HG03064 (cell line): ENCODE measurements around the gene PMPCB.
"Not testable (repeated sequence)": the region's sequence is repeated elsewhere in the genome, so short reads cannot be mapped to it uniquely, and the experiment has no call there.

Source experiments
- ATAC-seq: cut with Tn5 transposase; IDR thresholded peaks from one replicate; pipeline ENCODE4 v1.9.1; 2021; ENCODE audit warnings: low read depth; ENCODE audit not compliant: unreplicated experiment

Gene PMPCB, protein sequence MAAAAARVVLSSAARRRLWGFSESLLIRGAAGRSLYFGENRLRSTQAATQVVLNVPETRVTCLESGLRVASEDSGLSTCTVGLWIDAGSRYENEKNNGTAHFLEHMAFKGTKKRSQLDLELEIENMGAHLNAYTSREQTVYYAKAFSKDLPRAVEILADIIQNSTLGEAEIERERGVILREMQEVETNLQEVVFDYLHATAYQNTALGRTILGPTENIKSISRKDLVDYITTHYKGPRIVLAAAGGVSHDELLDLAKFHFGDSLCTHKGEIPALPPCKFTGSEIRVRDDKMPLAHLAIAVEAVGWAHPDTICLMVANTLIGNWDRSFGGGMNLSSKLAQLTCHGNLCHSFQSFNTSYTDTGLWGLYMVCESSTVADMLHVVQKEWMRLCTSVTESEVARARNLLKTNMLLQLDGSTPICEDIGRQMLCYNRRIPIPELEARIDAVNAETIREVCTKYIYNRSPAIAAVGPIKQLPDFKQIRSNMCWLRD

DNA sequence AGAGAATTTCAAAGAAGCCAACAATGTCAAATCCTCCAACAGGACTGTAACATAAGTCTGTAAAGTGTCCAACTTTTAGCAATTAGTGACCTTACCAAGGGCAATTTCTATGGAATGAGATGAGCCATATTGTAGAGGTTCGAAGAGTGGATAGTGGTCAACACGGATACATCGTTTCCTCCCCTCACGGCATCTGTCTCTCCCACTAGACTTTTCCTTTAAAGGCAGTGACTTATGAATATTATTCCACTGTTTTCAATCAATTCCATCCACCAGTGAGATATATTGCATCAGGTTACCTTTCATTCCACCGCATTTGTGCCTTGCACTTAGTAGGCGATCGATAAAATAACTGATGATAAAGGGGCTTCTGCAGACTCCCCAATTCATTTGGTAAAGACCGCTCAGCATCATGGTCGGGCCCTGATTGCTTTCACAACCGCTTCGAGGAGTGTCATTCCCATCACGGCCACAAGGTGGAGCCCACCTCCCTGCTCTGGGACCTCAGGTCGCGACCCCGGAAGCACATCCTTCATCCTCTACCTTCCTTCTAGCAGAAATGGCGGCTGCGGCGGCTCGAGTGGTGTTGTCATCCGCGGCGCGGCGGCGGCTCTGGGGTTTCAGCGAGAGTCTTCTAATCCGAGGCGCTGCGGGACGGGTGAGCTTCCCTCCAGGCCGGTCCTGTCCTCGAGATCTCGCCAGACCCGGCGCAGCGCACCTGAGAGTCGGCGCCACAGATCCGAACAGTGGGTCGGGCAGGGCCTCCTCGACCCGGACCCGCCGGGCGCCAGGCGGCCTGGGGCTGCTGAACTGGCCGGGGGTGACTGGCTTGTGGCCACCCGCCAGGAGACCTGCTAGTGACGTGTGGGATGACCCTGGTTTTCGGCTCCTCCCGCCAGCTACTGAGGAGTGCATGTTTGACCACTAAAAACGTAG, at the start of gene PMPCB:
Gene PMPCB, plus strand, starts transcription at position 535 of the 936 bp plus-strand sequence. Its CDS starts 25 bp downstream, at position 560.
- ATAC-seq: peak; percentile 92

DNA sequence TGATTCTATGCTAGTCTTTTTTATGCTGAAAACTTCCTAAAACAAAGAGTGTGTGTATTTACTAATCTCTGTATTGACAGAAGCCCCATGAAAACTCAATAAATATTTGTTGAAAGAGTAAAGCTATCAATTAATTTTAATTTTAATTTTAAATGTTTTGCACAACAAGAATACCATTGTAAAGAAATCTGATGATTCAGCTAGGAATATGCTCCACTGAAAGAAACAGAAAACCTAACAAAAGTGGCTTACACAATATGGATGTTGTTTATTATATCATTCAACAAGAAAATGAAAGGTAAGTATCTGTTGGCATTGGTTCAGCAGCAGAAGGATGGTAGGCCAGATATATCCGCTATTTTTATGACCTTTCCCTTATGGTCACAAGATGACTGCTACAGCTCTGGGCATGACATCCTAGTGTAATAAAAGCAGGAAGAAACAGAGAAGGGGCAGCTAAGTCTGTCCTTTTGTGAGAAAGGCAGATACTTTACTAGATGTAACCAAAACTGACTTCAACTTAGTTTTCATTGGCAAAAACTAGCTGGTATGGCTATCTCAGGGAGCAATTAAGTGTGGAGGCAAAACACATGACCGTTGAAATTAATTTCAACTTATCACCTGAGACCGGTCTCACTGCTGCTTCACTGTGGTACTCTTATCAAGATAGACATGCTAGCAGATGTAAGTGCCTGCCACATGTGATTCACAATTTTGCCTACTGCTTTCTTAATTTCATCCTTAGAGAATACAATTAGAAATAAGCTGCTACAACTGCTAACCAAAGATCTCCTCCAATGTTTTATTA, 43.3 kb upstream of the PMPCB start:
- not testable (repeated sequence) for ATAC-seq

DNA sequence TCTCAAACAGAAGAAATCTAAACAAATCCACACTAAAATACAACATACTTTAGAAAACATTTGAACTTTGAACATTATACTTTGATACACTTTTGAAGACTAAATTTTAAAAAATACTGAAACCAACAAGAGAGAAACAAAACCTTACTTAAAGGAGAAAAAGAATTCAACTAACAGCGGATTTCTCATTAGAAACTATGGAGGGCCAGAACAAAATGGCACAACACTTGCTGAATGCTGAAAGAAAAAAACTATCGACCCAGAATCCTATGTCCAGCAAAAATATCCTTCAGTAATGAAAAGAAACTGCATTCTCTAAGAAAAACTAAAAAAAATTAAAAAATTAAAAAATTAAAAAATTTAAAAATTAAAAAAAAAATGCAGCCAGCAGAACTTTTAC, 33.2 kb upstream of the PMPCB start:
- not testable (repeated sequence) for ATAC-seq

DNA sequence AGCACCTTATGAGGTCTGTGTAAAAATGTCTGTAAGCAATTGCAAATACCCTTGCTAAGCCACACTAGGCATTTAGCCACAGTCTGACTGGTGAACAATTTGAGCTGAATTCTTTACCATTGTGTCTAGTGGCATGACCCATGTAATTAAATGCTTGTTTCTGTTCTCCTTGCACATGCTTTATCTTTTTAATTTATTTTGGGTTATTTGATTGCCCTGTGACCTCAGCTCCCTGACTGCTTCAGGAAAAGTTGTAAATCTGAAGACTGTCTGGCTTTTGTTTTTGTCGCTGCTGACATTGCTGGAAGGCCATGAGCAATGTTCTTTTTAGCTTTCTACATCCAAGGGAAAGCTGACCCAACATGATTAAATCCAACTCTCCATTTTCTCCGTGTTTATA, 31.0 kb upstream of the PMPCB start:
- not testable (repeated sequence) for ATAC-seq

DNA sequence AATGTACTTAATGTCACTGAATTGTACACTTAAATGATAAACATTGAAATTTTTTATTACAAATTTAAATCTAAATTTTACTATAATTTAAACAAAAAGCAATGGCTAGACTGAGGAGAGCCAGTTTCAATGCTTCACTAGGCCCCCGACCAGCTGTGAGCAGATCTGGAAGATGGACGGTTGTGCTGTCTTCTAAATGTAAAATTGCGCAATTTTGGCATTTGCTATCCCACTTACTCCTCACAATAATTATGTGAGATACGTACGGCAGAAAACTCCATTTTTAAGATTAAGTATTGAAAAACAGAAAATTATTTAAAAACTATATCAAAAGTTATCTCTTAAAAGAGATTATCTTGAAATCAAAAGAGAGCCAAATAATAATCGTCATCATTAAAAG, 23.9 kb upstream of the PMPCB start:
- ATAC-seq: not testable (repeated sequence)

DNA sequence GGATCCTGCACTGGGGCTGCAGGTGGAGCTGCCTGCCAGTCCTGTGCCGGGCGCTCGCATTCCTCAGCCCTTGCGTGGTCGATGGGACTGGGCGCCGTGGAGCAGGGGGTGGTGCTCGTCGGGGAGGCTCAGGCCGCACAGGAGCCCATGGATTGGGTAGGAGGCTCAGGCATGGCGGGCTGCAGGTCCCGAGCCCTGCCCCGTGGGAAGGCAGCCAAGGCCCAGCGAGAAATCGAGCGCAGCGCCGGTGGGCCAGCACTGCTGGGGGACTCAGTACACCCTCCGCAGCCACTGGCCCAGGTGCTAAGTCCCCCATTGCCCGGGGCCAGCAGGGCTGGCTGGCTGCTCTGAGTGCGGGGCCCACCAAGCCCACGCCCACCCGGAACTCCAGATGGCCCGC, 22.4 kb upstream of the PMPCB start:
- not testable (repeated sequence) for ATAC-seq

DNA sequence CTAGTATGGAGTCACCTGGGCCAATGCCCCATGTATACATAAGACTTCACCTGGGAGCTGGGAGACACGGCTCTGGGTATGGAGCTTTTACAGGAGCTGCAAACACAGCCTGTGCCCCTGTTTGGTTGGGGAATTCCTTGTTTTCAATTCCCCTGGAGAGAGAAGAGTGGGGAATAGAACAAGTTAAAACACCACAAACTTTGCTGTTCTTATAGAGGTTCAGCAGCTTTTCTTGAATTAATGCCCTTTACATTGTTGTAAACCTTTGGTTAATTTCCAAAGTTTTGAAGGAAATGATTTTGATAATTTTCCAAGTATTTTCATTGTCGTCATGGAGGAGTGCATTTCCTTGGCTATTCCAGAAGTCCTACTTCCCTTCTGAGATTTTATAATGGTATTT, 19.0 kb upstream of the PMPCB start:
- ATAC-seq: not testable (repeated sequence)

DNA sequence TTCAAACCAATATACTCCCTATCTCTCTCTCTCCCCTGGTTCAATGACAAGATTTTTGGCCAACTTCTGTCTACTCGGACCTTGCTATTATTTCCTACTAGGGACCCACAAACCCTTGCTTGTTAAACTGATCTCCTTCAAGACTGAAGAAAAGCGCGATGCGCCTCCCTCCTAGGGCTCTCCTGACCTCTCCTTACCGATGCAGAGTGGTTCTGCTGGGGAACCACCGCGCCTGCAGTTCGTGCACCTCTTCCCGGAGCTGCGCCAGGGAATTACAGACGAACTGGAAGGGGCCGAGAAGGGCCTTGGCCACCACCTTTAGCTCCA, 17.6 kb upstream of the PMPCB start:
- ATAC-seq: peak; percentile 47

DNA sequence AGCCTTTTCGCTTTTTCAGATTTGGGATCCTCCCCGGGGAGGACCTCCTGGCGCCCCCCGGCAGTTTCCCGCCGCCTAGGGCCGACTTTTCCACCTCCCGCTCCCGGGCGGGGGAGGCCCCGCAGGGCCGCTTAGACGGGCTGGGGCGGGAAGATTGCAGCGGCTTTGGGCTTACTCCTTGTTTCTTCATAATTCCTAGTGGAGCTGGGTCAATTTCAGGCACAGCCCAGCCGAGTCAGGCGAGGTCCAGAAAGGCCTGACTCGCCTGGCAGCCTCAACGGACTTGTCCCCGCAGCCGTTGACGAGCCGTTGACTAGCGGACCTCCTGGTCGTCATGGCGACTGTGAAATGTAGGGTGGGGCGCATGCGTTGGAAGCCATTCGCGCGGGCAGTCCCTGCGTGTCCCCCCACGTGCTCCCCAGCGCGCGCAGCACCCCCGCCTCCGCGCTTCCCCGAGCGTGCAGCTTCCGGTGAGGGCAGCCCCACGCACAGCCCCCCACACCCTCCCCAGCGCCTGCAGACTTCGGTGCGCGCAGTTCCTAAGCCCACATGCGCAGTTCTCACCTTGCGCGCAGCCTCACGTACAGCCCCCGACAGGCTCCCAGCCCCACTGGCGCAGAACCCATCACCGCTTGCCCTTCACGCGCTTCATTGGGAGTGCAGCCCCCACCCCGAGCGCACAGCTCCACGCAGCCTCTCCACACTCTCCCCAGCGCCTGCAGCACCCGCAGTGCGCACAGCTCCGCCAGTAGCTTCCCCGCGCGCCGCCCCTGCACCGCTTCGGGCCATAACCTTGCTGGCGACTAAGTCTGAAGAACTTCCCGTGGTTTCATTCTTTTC, 17.1 kb upstream of the PMPCB start:
- ATAC-seq: peak; percentile 88

DNA sequence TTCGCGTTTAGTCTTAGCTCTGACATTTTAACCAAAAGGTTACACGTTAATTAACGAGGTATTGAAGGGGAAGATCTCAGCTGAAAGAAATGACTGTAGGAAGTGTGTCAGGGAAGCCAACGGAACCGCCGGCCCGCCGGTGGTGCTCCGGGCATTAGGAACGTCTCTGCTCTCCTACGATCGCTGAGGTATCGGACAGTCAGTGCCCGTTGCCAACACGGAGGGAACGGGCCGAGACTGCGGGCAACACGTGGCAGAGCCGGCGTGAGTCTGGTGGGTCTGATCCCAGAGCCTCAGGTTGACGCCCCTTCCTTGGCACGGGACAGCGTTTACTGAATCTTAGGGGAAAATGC, 16.5 kb upstream of the PMPCB start:
- not testable (repeated sequence) for ATAC-seq

DNA sequence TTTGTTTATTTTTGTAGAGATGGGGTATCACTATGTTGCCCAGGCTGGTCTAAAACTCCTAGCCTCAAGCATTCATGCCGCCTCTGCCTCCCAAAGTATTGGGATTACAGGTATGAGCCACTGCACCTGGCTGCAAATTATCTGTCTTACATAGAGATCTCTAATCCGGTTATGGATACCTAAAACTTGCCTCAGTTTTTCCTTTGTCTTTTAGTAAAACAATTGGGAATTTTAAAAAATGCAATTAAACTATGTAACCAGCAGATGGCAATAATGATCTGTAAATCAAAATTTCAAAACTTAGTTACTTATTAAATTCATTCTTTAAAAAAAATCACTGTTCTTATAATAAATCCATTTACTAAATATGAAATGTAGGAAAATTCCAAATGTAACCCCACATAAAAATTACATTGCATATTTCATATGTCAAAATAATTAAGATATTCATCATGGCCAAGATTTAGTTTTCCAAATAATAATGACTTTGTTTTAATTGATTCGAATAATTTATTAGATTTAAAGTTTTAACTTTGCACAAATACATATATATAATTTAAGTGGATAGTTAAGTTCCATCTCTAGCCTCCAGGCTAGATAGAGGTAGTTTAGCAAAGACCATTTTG, 14.3 kb upstream of the PMPCB start:
- ATAC-seq: not testable (repeated sequence)

DNA sequence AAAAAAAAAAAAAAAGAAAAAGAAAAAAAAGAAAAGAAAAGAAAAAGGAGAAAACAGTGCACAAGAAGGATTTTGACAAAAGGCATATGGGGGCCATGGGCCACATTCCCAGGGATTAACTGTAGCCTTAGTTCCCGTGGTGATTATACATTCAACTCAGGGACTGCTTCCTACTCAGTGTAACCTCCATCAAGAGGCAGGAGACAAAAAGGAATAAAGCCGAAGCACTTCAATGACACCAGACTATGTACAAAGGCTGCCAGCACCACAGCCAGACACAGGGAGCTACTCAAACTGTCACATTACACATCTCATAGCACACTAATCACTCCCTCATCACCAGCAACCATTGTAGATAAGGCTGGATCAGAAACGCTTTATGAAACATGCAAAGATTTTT, 5.1 kb upstream of the PMPCB start:
- no peak for ATAC-seq

DNA sequence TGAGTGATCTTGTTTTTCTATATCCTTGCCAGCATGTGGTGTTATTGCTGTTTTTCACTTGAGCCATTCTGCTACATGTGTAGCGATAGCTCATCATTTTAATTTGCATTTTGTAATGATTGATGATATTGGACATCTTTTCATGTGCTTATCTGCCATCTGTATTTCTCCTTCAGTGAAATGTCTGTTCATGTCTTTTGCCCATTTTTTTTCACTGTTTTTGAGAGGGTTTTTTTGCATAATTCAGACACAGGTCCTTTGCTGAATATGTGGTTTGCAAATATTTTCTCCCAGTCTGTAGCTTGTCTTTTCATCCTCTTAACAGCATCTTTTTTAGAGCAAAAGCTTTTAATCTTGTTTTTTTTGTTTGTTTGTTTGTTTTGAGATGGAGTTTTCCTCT, 3.7 kb upstream of the PMPCB start:
- ATAC-seq: no peak

DNA sequence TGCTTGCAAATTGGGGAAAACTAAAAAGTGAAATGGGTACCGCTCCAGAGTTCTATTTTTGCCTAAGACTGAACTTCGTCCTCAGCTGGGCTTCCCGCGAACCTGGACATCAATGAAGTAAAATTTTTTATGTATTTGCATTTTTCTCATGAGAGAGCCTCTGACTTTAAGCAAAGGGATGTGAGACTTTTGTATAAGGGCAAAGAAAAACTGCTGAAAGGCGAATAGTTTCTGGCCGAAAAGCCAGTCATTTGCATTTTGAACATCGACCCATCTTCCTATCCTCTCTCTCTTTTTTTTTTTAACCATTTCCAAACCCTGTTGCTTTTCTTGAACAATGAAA, 573 bp downstream of the PMPCB start:
- peak; percentile 13 for ATAC-seq

DNA sequence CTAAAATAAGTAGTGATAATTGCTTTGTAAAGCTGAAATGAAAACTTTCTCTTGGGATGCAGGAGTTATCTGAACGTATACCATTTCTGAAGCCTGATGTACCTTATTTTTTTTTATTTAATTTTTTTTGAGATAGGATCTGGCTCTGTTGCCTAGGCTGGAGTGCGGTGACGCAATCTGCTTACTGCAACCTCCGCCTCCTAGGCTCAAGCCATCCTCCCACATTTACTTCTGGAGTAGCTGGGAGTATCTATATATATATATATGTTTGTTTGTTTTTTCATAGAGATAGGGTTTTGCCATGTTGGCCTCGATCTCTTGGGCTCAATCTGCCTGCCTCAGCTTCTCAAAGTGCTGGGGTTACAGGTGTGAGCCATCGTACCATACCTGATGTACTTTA, 2.4 kb downstream of the PMPCB start:
- no peak for ATAC-seq

DNA sequence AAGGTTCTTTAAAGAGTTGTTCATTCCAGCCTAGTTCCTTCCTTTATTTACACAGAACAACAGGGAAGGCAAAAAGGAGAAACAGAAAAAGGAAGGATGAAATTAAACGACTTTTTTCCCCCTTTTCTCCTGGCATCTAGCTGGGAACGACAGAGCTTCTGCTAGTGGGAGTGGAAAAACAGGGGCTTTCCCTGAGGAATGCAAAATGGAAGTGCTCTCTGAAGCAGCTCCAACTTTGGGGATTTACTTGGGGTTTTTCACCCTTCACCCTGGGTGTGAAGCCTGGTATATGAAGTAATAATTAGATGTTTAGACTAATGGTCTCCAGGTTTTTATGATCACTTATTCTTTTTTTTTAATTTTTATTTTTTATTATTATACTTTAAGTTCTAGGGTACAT, 4.2 kb downstream of the PMPCB start:
- ATAC-seq: no peak

DNA sequence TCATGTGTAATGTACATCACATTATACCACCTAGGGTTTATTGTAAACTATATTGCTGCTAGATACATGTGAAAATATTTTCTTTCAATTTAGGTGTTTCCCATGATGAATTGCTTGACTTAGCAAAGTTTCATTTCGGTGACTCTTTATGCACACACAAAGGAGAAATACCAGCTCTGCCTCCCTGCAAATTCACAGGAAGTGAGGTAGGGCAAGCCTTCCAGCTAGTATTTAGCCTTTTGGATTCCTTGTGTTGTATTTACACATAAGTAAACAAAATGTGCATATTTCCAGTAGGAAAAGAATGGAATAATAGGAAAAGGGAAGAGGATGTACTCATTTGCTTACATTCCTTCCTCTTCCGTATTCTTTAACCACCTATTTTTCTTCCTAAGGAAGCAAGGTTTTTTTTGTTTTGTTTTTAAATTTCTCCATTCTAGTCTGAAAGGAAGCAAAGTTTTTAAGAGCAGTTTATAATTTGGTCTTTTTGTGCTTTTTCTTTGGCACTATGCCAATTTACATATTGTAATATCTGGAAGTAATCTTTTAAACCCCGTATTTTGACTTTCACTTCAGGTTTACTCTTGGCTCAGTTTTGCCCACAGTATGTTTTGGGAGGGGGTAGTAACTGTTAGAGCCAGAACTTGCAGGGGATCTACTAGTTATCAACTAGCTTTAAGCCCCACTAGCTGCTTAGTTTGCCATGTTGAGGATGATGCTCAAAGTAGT, 10.4 kb downstream of the PMPCB start:
- ATAC-seq: no peak

DNA sequence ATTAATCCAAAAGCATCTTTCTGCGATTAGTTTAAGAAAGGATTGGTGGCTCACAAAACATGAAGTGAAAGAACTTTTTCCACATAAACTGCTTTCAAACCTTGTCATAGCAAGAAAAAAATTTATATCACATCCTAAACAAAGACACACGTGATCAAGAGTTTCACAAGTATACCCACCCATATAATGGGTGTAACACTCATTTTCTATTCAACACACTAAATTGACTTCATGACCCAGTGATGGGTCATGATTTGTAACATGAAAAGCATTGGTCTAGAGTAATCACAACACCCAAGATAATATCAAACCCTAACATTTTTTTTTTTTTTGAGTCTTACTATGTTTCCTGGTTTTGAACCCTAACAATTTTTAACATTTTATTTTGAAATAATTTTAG, 17.6 kb downstream of the PMPCB start:
- no peak for ATAC-seq

DNA sequence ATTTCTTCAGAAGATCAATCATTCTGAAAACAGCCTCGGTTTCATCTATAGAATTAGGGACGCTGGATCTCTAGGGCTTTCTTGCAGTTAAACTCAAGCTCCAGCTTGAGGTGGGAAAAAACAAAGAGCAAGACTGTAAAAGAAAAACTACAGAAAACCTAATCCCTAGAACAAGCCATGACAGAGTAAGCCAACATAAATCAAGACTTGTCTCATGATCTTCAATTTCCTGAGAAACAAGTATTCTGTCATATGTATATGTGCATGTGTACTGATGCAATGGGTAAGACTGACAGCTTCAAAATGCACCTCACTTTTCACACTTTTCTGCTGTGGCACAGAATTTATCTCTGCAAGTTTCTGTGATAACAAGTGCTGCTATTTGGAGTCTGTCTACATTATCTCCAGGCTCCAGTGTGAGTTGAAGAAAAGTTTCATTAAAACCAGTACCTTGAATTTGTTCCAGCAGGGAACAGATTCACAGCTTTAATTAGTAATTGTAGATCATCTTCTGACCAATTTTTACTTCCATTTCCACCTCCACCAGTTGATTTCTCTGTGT, 19.2 kb downstream of the PMPCB start:
- no peak for ATAC-seq
